GM15510 (cell line): Measurements from ENCODE around the gene UXS1.

Source experiments
- POLR2A ChIP-seq: IDR thresholded peaks from 3 replicates; pipeline ENCODE4 v1.6.1; 2011; ENCODE audit warnings: borderline replicate concordance; ENCODE audit not compliant: insufficient read length; ENCODE audit errors: extremely low read depth

The UXS1 gene

GRCh38 chr2:106168657-106169056, 25.4 kb downstream of the UXS1 start:
- no peak for TF ChIP-seq POLR2A

GRCh38 chr2:106167067-106167466, 27.0 kb downstream of the UXS1 start:
- TF ChIP-seq POLR2A = no peak

GRCh38 chr2:106165561-106165960, 28.5 kb downstream of the UXS1 start:
- TF ChIP-seq POLR2A = no peak

- no peak for TF ChIP-seq POLR2A
Observed at GRCh38 chr2:106165029-106165428, 29.1 kb downstream of the UXS1 start.

- no peak for TF ChIP-seq POLR2A
Observed at GRCh38 chr2:106163948-106164545, 30.1 kb downstream of the UXS1 start.

- no peak for TF ChIP-seq POLR2A
Observed at GRCh38 chr2:106161938-106162820, 31.9 kb downstream of the UXS1 start.

- TF ChIP-seq POLR2A = no peak
Observed at GRCh38 chr2:106161341-106161740, 32.8 kb downstream of the UXS1 start.

- no peak for TF ChIP-seq POLR2A
Observed at GRCh38 chr2:106160786-106161261, 33.3 kb downstream of the UXS1 start.

GRCh38 chr2:106159866-106160785, 34.0 kb downstream of the UXS1 start:
- TF ChIP-seq POLR2A = no peak

- TF ChIP-seq POLR2A = no peak
Observed at GRCh38 chr2:106158871-106159270, 35.2 kb downstream of the UXS1 start.

GRCh38 chr2:106158131-106158530, 36.0 kb downstream of the UXS1 start:
- no peak for TF ChIP-seq POLR2A

GRCh38 chr2:106157416-106157815, 36.7 kb downstream of the UXS1 start:
- TF ChIP-seq POLR2A = no peak

- TF ChIP-seq POLR2A = no peak
Observed at GRCh38 chr2:106156305-106157296, 37.5 kb downstream of the UXS1 start.

GRCh38 chr2:106153781-106154180, 40.3 kb downstream of the UXS1 start:
- no peak for TF ChIP-seq POLR2A
